ENCODE measurements around the gene ZNF282.

Gene ZNF282

DNA sequence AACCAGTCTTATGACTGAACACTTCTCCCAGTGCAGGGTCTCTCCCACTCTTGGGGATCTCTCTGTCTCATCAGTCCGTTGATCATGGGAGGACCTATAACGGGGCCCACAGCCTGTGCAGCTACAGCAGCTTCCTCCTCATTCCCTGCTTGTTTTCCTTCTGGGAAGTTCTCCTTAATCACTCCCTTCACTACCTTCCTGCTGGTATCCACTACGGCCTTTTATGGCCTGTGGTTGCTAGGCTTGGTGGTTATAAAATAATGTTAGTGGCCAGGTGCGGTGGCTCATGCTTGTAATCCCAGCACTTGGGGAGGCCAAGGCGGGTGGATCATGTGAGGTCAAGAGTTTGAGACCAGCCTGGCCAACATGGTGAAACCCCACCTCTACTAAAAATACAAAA, 3.5 kb upstream of the ZNF282 start:
- no peak for DNase-seq (ENCODE audit: low spot score)

DNA sequence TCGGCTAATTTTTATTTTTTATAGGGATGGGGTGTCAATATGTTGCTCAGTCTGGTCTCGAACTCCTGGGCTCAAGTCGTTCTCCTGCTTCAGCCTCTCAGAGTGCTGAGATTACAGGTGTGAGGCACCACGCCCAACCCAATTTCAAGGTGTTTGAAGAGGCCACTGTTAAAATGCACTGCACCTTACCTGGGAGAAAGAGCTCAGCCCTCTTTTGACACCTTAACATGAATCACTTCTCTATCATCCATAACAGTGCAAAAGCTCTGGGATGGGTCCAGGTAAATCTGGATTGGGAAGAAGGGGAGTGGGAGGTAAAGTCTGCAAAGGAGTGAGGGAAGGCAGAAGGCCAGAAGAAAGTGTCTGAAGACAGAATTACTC, 557 bp upstream of the ZNF282 start:
- no peak for DNase-seq (ENCODE audit: low spot score)

GRCh38 chr7:149196151-149196704, 882 bp downstream of the ZNF282 start:
- peak; percentile 13 for DNase-seq (ENCODE audit: low spot score)

DNA sequence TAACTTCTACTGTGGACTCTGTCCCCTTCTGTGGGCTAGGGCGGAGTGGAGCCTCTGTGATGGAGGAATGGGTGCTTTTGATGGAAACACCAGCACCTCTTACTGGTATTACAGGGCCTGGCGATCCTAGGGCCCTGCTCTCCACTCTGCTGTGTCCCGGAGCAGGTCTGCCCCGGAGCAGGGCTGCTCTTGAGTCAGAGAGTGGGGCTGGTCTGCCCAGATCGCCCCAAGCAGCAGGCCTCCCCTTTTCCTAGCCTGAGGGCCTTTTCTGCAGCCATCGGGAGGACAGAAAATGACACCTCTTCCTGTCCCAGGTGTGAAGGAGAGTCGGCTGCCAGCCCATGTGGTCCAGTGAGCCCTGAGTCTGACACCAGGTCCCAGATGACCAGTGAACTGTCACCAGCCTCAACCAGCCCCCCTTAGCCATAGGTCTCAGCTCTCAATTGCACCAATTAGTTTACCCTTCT, 1.4 kb downstream of the ZNF282 start:
- peak; percentile 45 for DNase-seq (ENCODE audit: low spot score)

DNA sequence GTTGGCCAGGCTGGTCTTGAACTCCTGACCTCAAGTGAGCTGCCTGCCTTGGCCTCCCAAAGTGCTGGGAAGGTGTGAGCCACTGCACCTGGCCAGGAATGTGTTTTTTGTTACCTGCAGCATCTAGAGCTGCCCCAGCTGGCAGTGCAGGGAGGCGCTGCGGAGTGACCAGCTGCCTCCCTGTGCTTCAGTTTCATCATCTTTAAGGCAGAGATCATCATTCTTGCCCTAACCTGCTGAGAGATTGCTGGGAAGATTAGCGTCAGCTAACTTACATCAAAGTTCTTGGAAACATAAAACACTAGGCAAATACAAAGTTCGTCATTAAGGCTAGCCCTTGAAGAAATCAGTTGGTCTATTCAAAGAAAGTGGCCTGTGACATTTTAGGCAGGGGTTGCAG, 2.3 kb downstream of the ZNF282 start:
- DNase-seq (ENCODE audit: low spot score) = no peak

DNA sequence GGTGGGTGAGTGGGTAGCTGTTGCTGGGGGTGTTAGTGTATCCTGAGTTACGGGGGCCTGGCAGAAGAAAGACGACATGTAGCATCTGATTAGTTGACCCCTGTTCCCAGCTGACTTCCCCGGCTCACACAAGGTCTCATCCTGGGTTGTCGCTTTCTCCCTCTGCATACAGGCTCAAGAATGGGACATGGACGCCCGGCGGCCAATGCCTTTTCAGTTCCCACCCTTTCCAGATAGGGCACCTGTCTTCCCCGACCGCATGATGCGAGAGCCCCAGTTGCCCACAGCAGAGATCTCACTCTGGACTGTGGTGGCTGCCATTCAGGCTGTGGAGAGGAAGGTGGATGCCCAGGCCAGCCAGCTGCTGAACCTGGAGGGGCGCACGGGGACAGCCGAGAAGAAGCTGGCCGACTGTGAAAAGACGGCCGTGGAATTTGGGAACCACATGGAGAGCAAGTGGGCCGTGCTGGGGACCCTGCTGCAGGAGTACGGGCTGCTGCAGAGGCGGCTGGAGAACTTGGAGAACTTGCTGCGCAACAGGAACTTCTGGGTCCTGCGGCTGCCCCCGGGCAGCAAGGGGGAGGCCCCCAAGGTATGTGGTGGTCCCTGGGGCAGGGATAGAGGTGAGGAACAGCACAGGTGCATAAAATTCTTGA, 2.9 kb downstream of the ZNF282 start:
- no peak for DNase-seq (ENCODE audit: low spot score)

GRCh38 chr7:149199234-149199995, 4.1 kb downstream of the ZNF282 start:
- no peak for DNase-seq (ENCODE audit: low spot score)

DNA sequence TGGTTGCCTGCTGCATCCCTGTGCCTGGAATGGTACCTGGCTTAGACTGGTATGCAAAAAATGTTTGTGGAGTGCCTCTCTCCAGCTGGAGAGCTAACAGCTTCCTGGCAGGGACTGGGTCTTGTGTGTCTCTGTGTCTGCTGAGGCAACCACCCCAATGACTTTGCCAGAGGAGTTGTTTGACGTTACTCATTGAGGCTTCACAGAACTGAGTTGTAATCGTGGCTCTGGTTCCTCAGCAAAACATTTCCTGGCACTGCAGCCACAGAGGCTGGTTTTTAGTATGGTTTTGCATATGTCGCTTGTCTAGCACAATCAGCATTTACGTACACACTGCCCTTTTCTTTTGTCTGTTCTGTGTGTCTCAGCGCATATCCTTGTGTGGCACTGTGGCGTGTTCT, 7.5 kb downstream of the ZNF282 start:
- peak; percentile 48 for DNase-seq (ENCODE audit: low spot score)

DNA sequence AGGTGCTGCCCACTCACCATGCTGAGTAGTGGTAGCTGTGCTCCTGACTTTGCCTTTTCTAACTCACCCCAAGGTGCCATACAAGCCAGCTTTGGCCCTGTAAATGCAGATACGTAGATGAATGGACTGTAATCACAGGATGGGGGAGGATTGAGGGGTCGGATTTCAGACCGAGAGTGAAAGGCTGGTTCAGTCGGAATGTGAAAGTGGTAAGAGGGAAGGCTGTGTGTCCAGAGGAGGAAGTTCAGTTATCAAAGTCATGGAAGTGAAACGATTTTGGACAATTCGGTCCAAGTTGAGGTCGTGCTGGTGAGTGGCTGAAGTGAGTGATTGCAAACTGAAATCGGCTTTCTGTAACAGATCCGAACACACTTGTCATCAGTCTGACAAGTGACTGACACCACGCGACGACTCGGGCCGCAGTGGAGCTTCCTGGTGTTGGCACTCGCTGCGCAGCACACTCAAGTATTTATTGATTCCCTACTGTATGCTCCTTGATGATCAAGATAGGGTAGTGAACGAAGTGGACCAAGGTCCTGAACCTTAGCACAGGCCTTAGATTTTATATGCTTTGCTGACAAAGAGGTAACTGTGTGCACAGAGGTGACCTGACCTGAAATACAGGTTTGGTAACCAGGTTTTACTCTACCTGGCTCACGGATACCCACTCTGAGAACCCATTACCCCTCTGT, 10.5 kb downstream of the ZNF282 start:
- DNase-seq (ENCODE audit: low spot score) = no peak

DNA sequence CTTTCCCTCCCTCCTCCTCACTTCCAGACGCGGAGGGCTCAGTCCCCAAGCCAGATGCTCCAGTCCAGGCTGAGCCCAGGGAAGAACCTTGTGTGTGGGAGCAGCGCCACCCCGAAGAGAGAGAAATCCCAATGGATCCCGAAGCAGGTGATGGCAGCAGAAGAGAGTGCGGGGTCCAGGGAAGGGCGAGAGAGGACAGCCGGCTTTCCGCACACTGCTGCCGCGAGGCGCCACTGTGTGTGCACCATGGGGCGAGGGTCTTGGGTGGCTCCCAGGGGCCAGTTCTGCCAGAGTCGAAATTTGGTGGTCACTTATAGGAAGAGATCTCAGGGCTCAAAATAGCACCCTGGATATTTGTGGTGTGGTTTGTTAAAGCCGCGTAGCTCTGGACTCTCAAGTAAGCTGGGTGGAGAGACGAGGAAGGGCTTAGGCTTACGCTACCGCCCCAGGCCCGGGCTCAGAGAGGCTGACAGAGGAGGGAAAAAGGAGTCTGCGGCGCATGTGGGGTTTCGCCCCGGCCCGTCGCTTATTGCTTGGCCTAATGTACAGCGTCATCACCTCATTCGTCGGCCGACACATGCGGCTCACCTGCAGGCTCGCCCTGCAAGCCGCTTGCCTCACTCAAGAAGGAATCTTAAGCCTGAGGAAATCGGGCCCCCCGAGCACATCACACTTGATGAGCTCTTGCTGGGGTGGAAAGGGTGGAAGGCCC, 12.1 kb downstream of the ZNF282 start:
- no peak for DNase-seq (ENCODE audit: low spot score)

DNA sequence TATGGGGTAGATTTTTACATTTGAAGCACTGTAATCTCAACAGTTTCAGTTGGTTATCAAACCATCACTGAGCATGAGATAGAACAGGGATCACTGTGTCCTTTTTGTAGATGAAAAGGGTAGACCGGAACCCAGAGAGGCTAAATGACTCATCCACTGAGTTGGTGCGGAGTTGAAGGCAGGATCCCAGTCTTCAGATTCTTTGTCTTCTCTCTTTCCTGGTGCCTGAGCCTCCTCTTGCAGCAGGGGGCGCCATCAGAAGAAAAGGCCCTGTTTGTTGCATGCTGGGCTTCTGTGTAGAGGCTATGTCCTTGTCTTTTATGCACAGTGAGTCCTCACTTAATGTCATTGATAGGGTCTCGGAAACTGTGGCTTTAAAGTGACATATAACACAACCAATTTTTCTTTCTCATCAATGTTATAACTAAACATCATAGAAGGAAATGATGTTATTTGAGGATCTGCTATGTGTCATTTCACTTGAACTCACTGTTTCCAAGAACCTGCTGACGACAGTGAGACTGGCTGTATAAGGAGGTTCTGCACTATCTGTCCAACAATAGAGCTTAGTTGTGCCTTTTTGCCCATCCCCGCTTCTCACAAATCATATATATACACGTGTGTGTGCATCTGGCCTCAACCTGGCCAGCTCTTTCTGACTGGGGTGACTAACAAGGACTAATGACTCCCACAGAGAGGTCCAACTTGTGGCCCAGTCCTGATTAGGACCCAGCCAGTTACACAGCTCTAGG, 14.3 kb downstream of the ZNF282 start:
- peak; percentile 76 for DNase-seq (ENCODE audit: low spot score)

- no peak for DNase-seq (ENCODE audit: low spot score)
Measured at GRCh38 chr7:149210551-149210950, 15.2 kb downstream of the ZNF282 start.

- DNase-seq (ENCODE audit: low spot score) = no peak
Measured at GRCh38 chr7:149214020-149214720, 18.8 kb downstream of the ZNF282 start.

DNA sequence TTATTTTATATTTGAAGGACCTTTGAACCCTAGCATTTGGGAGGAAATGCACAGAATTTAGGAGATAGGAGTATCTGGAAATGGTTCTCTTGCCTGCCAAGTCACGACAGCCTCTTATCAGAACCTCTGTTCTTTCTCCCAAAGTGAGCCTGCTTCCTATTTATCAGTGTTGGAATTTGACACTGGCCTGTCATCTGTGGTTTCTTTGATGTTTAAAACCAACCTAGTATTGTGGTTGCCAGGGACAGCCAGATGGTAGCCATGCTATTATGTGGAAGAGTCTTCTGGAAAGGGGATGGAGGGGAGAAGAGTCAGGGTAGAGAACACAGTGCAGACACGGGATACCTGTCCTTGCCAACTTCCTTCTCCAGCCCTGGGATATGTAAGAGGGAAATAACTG, 21.1 kb downstream of the ZNF282 start:
- DNase-seq (ENCODE audit: low spot score) = no peak

GRCh38 chr7:149217570-149217969, 22.2 kb downstream of the ZNF282 start:
- no peak for DNase-seq (ENCODE audit: low spot score)

- DNase-seq (ENCODE audit: low spot score) = no peak
Measured at GRCh38 chr7:149218469-149219420, 23.4 kb downstream of the ZNF282 start.

DNA sequence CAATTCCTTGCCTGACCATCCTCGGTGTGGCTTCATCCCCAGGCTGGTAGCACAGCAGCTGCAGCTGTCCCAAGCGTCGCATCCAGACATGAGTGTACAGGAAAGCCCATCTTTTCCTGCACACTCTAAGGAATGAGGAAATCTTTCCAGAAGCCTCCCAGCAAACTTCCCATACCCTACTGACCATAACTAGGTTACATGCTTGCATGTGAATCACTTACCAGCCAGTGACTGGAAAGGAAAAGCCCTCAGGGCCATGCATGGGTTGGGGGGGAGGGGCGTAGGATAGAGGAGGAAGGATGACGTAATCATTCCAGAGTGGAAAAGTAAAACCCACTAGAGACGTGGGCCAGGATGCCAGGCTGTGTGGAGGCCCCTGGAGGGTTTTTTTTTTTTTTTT, 25.2 kb downstream of the ZNF282 start:
- peak; percentile 93 for DNase-seq (ENCODE audit: low spot score)

DNA sequence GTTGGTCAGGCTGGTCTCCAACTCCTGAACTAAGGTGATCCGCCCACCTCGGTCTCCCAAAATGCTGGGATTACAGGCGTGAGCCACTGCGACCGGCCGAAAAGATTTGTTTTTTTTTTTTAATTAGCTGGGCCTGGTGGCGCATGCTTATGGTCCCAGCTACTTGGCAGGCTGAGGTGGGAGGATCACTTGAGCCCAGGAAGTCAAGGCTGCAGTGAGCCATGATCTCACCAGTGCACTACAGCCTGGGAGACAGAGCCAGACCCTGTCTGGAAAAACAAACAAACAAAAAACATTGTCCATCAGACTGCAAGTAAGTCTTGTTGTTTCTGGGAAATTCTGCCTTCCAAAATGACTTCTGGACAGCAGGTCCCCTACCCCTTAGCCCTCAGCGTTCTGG, 27.8 kb downstream of the ZNF282 start:
- DNase-seq (ENCODE audit: low spot score) = no peak

DNA sequence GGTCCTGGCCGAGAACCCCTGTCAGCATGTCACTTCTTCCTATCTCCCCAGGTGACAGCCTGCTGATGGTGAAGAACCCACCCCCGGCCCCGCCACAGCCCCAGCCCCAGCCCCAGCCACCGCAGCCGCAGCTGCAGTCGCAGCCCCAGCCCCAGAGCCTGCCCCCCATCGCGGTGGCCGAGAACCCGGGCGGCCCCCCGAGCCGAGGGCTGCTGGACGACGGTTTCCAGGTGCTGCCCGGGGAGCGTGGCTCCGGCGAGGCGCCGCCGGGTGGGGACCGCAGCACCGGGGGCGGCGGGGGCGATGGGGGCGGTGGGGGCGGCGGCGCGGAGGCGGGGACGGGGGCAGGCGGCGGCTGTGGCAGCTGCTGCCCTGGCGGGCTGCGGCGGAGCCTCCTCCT, 28.4 kb downstream of the ZNF282 start:
- no peak for DNase-seq (ENCODE audit: low spot score)

DNA sequence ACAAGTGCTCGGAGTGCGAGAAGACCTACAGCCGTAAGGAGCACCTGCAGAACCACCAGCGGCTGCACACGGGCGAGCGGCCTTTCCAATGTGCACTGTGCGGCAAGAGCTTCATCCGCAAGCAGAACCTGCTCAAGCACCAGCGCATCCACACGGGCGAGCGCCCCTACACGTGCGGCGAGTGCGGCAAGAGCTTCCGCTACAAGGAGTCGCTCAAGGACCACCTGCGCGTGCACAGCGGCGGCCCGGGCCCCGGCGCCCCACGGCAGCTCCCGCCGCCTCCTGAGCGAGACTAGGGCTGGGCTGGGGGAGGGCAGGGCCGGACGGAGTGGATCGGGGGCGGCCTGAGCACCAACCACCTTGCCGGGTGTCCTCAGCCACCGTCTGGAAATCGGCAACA, 29.0 kb downstream of the ZNF282 start:
- no peak for DNase-seq (ENCODE audit: low spot score)
